ENCODE measurements around the gene TAAR2. TPM values are rescaled to one million over a fixed set of nuclear protein-coding genes. Genes with fewer than 3 reads are reported as not detected.

The TAAR2 gene
- total RNA-seq, 1 experiment from 2014 or later, result not detected

DNA sequence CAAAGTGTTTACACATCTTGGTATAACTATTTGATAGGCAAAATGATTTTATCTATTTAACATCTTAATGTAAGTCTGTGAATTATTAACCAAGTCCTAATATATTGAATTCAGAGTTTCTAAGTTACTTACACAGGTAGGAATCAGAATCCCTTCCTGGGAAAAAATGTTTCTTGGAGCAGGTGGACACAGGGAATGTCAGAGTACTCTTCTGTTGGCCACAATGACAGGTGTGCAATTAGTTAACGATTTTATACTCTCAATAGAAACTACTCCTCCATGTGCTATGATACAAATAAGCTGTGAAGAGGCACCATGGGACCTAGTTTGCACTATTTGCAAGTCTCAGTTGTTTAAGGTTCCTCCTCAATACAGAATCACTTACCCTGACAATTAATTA lies 33.7 kb downstream of the TAAR2 start:
- H3K9me2 ChIP-seq (ENCODE audit: insufficient read depth), result no peaks in the 10 kb centered on the region
- H3K9me3 ChIP-seq (ENCODE audit: control insufficient read depth in 1 of 2, insufficient read depth in 1 of 2, low read depth in 1 of 2, low read length in 2 of 2), result no peaks in the 10 kb centered on the region
- ATAC-seq, result no peak
- no peak overlapping the region for H3K4me2 ChIP-seq (ENCODE audit: low read length)
- RAD21 ChIA-PET (ENCODE audit: low non-redundant PET in 1 of 2, low total read pairs in 2 of 2, uncharacterized antibody in 2 of 2, unreplicated experiment in 2 of 2), result no interaction called here
- no peaks in the 10 kb centered on the region for H4K20me1 ChIP-seq (ENCODE audit: insufficient read depth)
- H3K9ac ChIP-seq (ENCODE audit: low read length), result no peak overlapping the region
- no peaks in the 10 kb centered on the region for H3K79me2 ChIP-seq (ENCODE audit: insufficient read depth, low read length)
- DNase-seq (ENCODE audit: low read depth, low spot score), result no peak
- H3K27ac ChIP-seq (ENCODE audit: low read depth, low read length), result no peak overlapping the region
- TF ChIP-seq POLR2A (IDR thresholded peaks at IDR 0.05; ENCODE audit: borderline replicate concordance, extremely low read depth, insufficient read depth, insufficient read length), result no peak
- TF ChIP-seq SP1 (IDR thresholded peaks at IDR 0.05; ENCODE audit: low read depth), result no peak
- TF ChIP-seq, protein P1, sequence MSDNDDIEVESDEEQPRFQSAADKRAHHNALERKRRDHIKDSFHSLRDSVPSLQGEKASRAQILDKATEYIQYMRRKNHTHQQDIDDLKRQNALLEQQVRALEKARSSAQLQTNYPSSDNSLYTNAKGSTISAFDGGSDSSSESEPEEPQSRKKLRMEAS (IDR thresholded peaks at IDR 0.05), result no peak
- no peak for TF ChIP-seq REST (IDR thresholded peaks at IDR 0.05; ENCODE audit: low read depth)
- TF ChIP-seq ATF3 (IDR thresholded peaks at IDR 0.05), result no peak
- BruUV-seq (replicated peaks), result no TSS peak
- CTCF ChIA-PET, result interaction anchor here (1.3 to 1.6 kb wide), 2 partner anchors 8 to 60 kb away, joined by 4 read pairs; no protein-coding TSS in a partner anchor
- no peak overlapping the region for H3K4me3 ChIP-seq (replicated peaks in 1 of 2; ENCODE audit: low read depth in 1 of 2, low read length in 2 of 2)
- no peaks in the 10 kb centered on the region for H3K4me1 ChIP-seq (ENCODE audit: control insufficient read depth in 1 of 2, insufficient read depth in 2 of 2, low read length in 2 of 2)
- no peaks in the 10 kb centered on the region for H3K27me3 ChIP-seq (ENCODE audit: insufficient read depth, low read length)
- POLR2A ChIA-PET, result no interaction called here
- no peaks in the 10 kb centered on the region for H3K36me3 ChIP-seq (ENCODE audit: control insufficient read depth in 1 of 2, insufficient read depth in 2 of 2, low read length in 2 of 2)
- intact Hi-C loops (cut with micrococcal nuclease), result no loop called here
- H2AFZ ChIP-seq (ENCODE audit: low read depth, low read length, poor library complexity, severe bottlenecking), result no peak overlapping the region

- intact Hi-C loops (cut with micrococcal nuclease), result no loop called here
- Histone ChIP-seq H2AFZ (ENCODE audit: low read depth, low read length, poor library complexity, severe bottlenecking) (no peak within 1 kb of the TSS), H3K27me3 (ENCODE audit: insufficient read depth, low read length) (no peaks in the 10 kb centered on the region), H3K36me3 (ENCODE audit: control insufficient read depth in 1 of 2, insufficient read depth in 2 of 2, low read length in 2 of 2) (no peaks in the 10 kb centered on the region), H3K27ac (ENCODE audit: low read depth, low read length) (no peak within 1 kb of the TSS), H3K4me1 (ENCODE audit: control insufficient read depth in 1 of 2, insufficient read depth in 2 of 2, low read length in 2 of 2) (no peaks in the 10 kb centered on the region), H3K9me3 (ENCODE audit: control insufficient read depth in 1 of 2, insufficient read depth in 1 of 2, low read depth in 1 of 2, low read length in 2 of 2) (no peaks in the 10 kb centered on the region), H3K4me2 (ENCODE audit: low read length) (no peak within 1 kb of the TSS), H3K9ac (ENCODE audit: low read length) (no peak within 1 kb of the TSS), H3K9me2 (ENCODE audit: insufficient read depth) (no peaks in the 10 kb centered on the region), H4K20me1 (ENCODE audit: insufficient read depth) (no peaks in the 10 kb centered on the region), H3K79me2 (ENCODE audit: insufficient read depth, low read length) (no peaks in the 10 kb centered on the region), H3K4me3 (replicated peaks in 1 of 2; ENCODE audit: low read depth in 1 of 2, low read length in 2 of 2) (no peak within 1 kb of the TSS)
- ATAC-seq, result no peak
- ChIA-PET CTCF (interaction anchor here (1.3 to 1.6 kb wide), 2 partner anchors 9 to 59 kb away, joined by 4 read pairs; no protein-coding TSS in a partner anchor), RAD21 (ENCODE audit: low non-redundant PET in 1 of 2, low total read pairs in 2 of 2, uncharacterized antibody in 2 of 2, unreplicated experiment in 2 of 2) (no interaction called here), POLR2A (no interaction called here)
- no peak for DNase-seq (ENCODE audit: low read depth, low spot score)
- BruUV-seq (replicated peaks), result no TSS peak
- TF ChIP-seq SP1 (IDR thresholded peaks at IDR 0.05; ENCODE audit: low read depth) (no peak), RAD21 (IDR thresholded peaks at IDR 0.05; ENCODE audit: low read depth) (no peak), SIN3A (IDR thresholded peaks at IDR 0.05; ENCODE audit: low read depth) (no peak), JUND (IDR thresholded peaks at IDR 0.05) (no peak), POLR2AphosphoS5 (IDR thresholded peaks at IDR 0.05; ENCODE audit: low read depth, low read length) (no peak), ATF3 (IDR thresholded peaks at IDR 0.05) (no peak)
- TF ChIP-seq, protein P2, sequence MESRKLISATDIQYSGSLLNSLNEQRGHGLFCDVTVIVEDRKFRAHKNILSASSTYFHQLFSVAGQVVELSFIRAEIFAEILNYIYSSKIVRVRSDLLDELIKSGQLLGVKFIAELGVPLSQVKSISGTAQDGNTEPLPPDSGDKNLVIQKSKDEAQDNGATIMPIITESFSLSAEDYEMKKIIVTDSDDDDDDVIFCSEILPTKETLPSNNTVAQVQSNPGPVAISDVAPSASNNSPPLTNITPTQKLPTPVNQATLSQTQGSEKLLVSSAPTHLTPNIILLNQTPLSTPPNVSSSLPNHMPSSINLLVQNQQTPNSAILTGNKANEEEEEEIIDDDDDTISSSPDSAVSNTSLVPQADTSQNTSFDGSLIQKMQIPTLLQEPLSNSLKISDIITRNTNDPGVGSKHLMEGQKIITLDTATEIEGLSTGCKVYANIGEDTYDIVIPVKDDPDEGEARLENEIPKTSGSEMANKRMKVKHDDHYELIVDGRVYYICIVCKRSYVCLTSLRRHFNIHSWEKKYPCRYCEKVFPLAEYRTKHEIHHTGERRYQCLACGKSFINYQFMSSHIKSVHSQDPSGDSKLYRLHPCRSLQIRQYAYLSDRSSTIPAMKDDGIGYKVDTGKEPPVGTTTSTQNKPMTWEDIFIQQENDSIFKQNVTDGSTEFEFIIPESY (IDR thresholded peaks at IDR 0.05; ENCODE audit: extremely low read depth, insufficient replicate concordance, low read length), result no peak
These were observed 34.6 kb downstream of the TAAR2 start, which contains the start of gene TAAR5 for GRCh38 chr6:132589454-132589853. TSS of gene TAAR5 (minus strand) at chr6:132589741. CDS start at chr6:132589686, 55 bp downstream.
